ENCODE data around the gene ZDHHC5. TPM values are rescaled to one million over a fixed set of nuclear protein-coding genes. Genes with fewer than 3 reads are reported as not detected.

ZDHHC5 gene
- 66.8 to 83.2 TPM (median 69.5 TPM) in 5 replicates for total RNA-seq (2022; extraction: Qiagen RNA extraction)

GRCh38 chr11:57667736-57668433 lies at the start of gene ZDHHC5:
Gene ZDHHC5 (plus strand): TSS chr11:57668114. CDS start chr11:57673091, 4,977 bp downstream.

DNA sequence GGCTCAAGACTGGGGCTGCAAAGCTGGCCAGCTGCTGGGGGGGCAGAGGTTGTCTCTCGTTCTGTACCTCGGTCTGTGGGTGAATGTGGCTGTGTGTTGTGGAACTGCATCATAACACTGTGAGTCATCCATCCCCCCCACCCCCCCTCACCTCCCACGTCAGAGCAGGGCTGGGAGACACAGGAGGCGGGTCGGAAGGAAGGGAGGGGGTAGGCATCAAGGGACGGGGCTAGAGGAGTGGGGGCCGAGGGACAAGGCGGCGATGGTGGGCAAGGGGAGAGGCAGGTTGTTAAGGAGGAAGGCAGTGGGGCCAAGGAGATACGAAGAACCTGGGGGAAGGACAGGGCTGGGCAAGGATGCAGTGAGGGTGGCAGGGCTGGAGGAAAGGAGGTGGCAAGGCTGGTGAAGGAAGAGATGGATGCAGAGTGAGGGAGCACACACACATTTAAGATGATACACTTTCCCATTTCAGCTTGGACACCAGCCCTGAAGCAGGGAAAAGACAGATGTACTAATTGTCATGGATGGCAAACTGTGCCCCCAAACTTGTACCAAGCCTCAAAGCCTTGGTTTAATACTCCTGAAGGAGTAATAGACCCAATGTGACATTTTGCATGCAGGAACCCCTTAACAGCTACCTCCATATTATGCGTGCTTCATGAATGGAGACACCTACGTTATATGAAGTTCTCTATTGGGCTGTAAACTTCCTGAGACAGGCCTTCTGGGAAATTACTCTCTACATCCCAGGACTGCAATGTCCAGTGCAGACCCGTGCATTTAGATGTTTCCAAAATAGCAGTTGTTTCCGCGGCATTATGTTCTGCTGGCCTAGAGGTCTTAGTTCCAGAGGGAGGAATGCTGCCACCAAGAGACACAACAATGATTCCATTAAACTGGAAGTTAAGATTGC lies 17.8 kb upstream of the ZDHHC5 start, which contains the start of gene YPEL4:
Gene YPEL4 (minus strand): TSS at position 87 of the 913 bp plus-strand sequence. CDS start 2,805 bp downstream, outside the sequence.

GRCh38 chr11:57657194-57658022 lies 10.5 kb upstream of the ZDHHC5 start, which contains the start of gene CLP1:
Gene CLP1 (plus strand): TSS chr11:57657762. CDS start chr11:57659477, 1,715 bp downstream.

GRCh38 chr11:57711414-57712255 lies 43.7 kb downstream of the ZDHHC5 start, which contains the start of gene MED19:
Gene MED19 (minus strand): TSS chr11:57712215. CDS start chr11:57712179, 36 bp downstream.

DNA sequence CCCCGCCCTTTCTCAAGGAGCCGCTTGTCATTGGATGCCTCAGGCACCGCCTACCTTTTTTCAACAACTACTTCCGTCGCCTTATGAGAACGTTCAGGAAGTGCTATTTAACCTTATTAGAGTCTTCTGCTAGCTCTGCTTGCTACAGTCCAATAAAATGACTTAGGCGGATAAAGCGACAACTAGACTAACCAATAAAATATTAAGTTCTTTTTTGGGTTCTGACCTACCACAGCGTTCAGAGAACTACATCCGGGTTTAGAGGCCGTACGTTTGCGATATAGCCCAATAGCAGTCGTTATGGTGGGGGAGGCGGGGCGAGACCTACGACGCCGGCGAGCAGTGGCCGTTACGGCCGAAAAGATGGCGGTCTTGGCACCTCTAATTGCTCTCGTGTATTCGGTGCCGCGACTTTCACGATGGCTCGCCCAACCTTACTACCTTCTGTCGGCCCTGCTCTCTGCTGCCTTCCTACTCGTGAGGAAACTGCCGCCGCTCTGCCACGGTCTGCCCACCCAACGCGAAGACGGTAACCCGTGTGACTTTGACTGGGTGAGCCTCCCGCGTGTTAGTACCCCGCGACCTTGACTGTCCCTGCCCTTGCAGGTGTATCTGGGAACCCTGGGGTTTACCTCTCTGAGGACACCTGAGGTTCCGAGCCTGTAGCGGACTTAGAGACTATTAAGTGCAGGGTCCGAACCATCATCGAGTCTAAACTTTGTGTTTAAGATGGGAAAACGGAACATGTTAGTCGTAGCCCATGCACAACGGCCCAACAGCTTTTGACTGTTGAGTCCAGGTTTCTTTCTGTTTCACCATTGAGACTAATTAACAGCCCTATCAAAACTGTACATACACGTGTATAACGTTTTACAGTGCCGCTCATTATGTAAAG lies 44.6 kb downstream of the ZDHHC5 start, which contains the start of gene TMX2:
Gene TMX2 (plus strand): TSS at position 338 of the 895 bp plus-strand sequence. CDS start 26 bp downstream, at position 364.

DNA sequence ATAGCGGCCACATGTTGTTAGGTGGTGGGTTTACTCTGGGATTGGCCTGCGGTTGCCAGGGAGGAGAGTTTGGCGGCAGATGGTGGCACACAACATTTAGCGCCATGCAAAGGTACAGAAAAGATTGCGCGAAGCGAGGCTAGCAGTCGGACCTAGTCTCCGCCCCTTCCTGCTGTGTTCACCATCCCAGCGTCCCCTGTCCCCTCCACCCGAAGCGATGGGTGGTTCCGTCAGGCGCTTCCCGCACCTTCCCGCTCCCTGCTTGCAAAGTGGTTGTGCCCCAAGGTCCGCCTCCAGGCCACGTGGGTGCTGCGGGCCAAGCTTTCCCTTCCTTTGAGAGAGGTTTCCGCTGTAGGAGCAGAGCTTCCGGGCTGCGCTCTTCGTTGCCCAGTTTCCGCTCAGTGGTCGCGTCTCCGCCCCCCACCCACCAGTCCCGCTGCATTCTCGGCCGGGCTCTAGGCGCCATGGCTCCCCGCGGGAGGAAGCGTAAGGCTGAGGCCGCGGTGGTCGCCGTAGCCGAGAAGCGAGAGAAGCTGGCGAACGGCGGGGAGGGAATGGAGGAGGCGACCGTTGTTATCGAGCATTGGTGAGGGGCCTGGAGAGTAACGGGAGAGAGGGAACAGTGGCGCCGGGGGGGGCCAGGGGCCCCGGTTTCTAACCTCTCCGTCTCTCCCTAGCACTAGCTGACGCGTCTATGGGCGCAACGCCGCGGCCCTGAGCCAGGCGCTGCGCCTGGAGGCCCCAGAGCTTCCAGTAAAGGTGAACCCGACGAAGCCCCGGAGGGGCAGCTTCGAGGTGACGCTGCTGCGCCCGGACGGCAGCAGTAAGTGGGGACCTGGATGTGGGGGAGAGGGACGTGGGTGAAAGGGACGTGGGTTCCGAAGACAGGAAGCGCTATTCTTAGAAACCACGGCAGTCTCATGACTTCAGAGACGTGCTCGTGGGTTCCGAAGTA lies 73.5 kb downstream of the ZDHHC5 start, which contains the start of gene SELENOH:
Gene SELENOH (plus strand): TSS at position 360 of the 955 bp plus-strand sequence. CDS start 105 bp downstream, at position 465.

Other genes starting within 250 kb of the ZDHHC5 start
- 0.33 to 0.85 TPM (median 0.53 TPM) in 5 replicates for gene SLC43A3, start 241.0 kb upstream of the ZDHHC5 start, total RNA-seq (2022; extraction: Qiagen RNA extraction)
- 49.3 to 87.5 TPM (median 82.4 TPM) in 5 replicates for gene RTN4RL2, start 207.6 kb upstream of the ZDHHC5 start, total RNA-seq (2022; extraction: Qiagen RNA extraction)
- 2.1 to 2.7 TPM (median 2.4 TPM) in 5 replicates for gene SLC43A1, start 152.4 kb upstream of the ZDHHC5 start, total RNA-seq (2022; extraction: Qiagen RNA extraction)
- 142 to 175 TPM (median 153 TPM) in 5 replicates for gene TIMM10, start 137.4 kb upstream of the ZDHHC5 start, total RNA-seq (2022; extraction: Qiagen RNA extraction)
- gene SMTNL1, start 130.5 kb upstream of the ZDHHC5 start, total RNA-seq (2022; extraction: Qiagen RNA extraction): not detected in 5 replicates
- gene UBE2L6, start 100.4 kb upstream of the ZDHHC5 start, total RNA-seq (2022; extraction: Qiagen RNA extraction): 36.5 to 43.9 TPM (median 43.0 TPM) in 5 replicates
- gene SERPING1, start 70.4 kb upstream of the ZDHHC5 start, total RNA-seq (2022; extraction: Qiagen RNA extraction): 0.53 to 1.3 TPM (median 0.88 TPM) in 5 replicates
- 0.18 to 0.39 TPM (median 0.28 TPM) in 5 replicates for gene YPEL4, start 18.2 kb upstream of the ZDHHC5 start, total RNA-seq (2022; extraction: Qiagen RNA extraction)
- gene CLP1, start 10.4 kb upstream of the ZDHHC5 start, total RNA-seq (2022; extraction: Qiagen RNA extraction): 28.1 to 30.7 TPM (median 28.9 TPM) in 5 replicates
- 24.9 to 35.2 TPM (median 29.8 TPM) in 5 replicates for gene MED19, start 44.1 kb downstream of the ZDHHC5 start, total RNA-seq (2022; extraction: Qiagen RNA extraction)
- gene TMX2, start 44.5 kb downstream of the ZDHHC5 start, total RNA-seq (2022; extraction: Qiagen RNA extraction): 142 to 168 TPM (median 155 TPM) in 5 replicates
- gene SELENOH, start 73.4 kb downstream of the ZDHHC5 start, total RNA-seq (2022; extraction: Qiagen RNA extraction): 96.8 to 150 TPM (median 143 TPM) in 5 replicates
- gene BTBD18, start 83.7 kb downstream of the ZDHHC5 start, total RNA-seq (2022; extraction: Qiagen RNA extraction): not detected in 5 replicates
- 52.3 to 70.5 TPM (median 61.3 TPM) in 5 replicates for gene CTNND1, start 93.7 kb downstream of the ZDHHC5 start, total RNA-seq (2022; extraction: Qiagen RNA extraction)

Measured in A549 treated with Hydrocortisone at 1 μM for 4 hours (cell line).